Neuron (in vitro differentiated cells): ENCODE results near the gene SYNE2.
A peak's percentile ranks its signal among the peaks of the same experiment; 100 is the strongest.

Experiments used
- H2AFZ ChIP-seq: one replicate; pipeline ENCODE4 v1.6.1; 2013; ENCODE audit warnings: low read depth, mild to moderate bottlenecking, inconsistent platforms, low read length, moderate library complexity
- H3K27me3 ChIP-seq: one replicate; pipeline ENCODE4 v1.6.1; 2013; ENCODE audit warnings: low read length; ENCODE audit not compliant: insufficient read depth
- H3K36me3 ChIP-seq: one replicate; pipeline ENCODE4 v1.6.1; 2013; ENCODE audit warnings: low read length; ENCODE audit not compliant: insufficient read depth
- H3K4me1 ChIP-seq: one replicate; pipeline ENCODE4 v1.6.1; 2013; ENCODE audit warnings: low read length; ENCODE audit not compliant: insufficient read depth
- H3K4me3 ChIP-seq: 2 replicates; pipeline ENCODE4 v1.5.1; 2013; ENCODE audit warnings: mild to moderate bottlenecking, low read length, moderate library complexity
- H3K9me3 ChIP-seq: one replicate; pipeline ENCODE4 v1.6.1; 2013; ENCODE audit warnings: low read length

SYNE2 gene

DNA sequence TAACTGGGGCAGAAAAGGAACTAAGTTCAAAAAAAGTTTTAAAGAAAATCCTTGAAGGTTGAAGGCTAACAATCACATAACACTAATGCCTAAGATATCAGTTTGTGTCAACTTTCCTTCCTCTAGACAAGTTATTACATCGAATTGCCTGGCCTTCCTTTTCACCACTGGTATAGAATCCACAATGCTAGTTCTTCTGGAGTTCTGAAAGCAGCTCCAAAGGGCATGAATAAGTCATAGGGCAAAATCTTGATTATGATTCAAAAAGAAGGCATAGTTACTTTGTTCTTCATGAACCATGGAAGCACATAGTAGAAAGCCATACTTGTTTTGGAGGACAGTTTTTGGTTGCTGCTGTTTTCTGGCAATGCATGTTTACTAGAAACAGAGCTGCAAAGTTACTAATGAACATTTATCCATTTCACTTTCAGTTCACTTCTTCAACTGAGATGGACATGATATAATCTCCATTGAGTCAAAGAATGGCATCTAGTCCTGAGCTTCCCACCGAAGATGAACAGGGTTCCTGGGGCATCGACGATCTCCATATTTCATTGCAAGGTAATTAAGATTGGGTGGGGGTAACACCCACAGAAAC is 56.0 kb downstream of the SYNE2 start:
- Histone ChIP-seq H3K4me3 (no peak overlapping the region), H2AFZ (no peak overlapping the region), H3K9me3 (no peaks in the 10 kb centered on the region), H3K4me1 (peaks cover 31% of the 10 kb centered on the region), H3K36me3 (peaks cover 2% of the 10 kb centered on the region), H3K27me3 (no peaks in the 10 kb centered on the region)

DNA sequence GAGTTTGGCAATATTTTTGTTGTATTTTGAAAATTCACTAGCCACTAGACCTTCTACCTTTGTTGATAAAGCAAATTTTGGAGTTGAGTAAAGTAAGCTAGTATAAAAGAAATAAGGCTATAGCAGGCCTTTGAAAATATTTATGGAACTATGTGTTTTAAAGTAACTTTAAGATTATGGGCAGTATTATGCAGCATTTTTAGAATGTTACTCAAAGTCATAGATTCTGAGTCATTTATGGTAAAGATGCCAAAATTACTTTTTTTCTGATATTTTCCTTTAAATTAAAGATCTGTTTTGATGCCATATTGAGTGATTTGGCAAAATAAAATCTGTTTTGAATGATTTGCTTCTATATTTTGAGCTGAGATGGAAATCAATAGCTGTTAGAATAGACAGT is 57.2 kb downstream of the SYNE2 start:
- Histone ChIP-seq H3K36me3 (peaks cover 2% of the 10 kb centered on the region), H3K9me3 (no peaks in the 10 kb centered on the region), H3K27me3 (no peaks in the 10 kb centered on the region), H2AFZ (no peak overlapping the region), H3K4me1 (peaks cover 31% of the 10 kb centered on the region), H3K4me3 (no peak overlapping the region)

DNA sequence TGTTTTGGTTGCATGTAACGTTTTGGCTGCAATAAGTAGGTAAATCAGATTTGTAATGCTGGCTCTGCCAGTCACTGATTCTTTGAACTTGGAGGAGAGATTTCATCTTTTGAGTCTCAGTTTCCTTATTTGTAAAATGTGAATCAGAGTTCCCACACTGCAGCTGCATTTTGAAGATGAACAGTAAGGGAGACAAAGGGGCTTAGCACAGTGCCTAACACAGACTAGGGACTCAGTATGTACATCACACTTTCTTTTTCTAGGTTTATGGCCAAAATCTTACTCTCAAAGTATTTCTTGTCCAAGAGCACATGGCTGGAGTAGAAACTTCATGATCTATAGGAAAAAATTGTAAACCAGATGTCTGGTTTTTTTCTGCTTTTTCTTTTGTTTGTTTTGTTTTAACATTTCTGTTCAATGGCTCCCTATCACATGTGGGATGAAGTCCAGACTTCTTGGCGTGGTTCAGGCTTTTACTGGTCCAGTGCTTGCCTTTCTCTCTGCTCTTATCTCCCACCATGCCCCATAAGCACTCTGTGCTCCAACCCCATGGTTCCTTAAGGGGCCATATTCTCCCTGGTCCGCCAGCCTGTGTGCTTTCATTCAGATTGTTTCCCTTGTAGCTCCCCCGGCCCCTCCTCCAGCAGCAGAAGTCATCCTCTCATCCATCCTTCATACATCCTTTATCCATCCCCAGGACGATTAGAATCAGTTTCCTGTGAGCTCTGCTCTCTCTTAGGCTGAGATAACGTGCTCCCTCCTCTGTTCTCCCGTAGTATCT is 58.0 kb downstream of the SYNE2 start:
- no peaks in the 10 kb centered on the region for H3K27me3 ChIP-seq
- H2AFZ ChIP-seq, result peak overlapping the region; percentile 57
- no peak overlapping the region for H3K4me3 ChIP-seq
- peaks cover 31% of the 10 kb centered on the region for H3K4me1 ChIP-seq
- H3K9me3 ChIP-seq, result no peaks in the 10 kb centered on the region
- peaks cover 2% of the 10 kb centered on the region for H3K36me3 ChIP-seq

DNA sequence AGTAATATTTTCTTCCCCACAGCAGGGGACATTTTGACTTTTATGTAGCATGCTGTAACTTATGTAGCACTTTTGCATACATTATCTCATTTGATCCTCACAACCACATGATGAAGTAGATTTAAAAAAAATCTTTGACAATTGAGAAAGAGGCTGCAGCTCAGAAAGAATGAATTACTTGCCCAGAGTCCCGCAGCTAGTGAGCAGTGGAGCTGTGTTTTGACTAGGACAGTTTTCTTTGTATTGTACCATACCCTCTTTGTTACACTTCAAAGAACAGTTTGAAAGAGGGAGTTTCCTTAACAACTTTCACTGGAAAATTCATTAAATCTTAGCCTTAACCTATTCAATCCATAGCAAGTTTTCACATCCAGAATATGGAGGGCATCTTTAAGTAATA is 58.6 kb downstream of the SYNE2 start:
- no peaks in the 10 kb centered on the region for H3K9me3 ChIP-seq
- no peak overlapping the region for H3K4me3 ChIP-seq
- peaks cover 2% of the 10 kb centered on the region for H3K36me3 ChIP-seq
- H3K4me1 ChIP-seq, result peaks cover 31% of the 10 kb centered on the region
- peak overlapping the region; percentile 57 for H2AFZ ChIP-seq
- H3K27me3 ChIP-seq, result no peaks in the 10 kb centered on the region

DNA sequence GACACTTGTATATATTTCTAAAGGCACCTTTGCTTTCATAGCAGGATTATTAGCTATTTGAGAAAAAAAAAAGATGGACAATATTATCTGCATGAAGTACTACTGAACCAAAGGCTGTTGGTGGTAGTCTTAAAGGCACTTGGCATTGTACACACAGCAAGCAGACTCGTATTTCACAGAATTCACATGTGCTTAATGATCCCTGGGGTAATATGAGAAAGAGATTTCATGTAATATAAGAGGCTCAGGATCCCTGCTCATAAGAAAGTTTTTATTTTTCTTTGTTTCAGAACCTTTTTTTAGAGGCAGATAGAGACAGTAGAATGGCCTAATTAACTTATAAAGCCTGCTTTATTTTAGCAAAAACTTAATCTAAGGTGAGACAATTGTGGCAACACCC is 59.5 kb downstream of the SYNE2 start:
- no peak overlapping the region for H2AFZ ChIP-seq
- peaks cover 2% of the 10 kb centered on the region for H3K36me3 ChIP-seq
- H3K4me1 ChIP-seq, result peaks cover 31% of the 10 kb centered on the region
- no peak overlapping the region for H3K4me3 ChIP-seq
- H3K9me3 ChIP-seq, result no peaks in the 10 kb centered on the region
- no peaks in the 10 kb centered on the region for H3K27me3 ChIP-seq

DNA sequence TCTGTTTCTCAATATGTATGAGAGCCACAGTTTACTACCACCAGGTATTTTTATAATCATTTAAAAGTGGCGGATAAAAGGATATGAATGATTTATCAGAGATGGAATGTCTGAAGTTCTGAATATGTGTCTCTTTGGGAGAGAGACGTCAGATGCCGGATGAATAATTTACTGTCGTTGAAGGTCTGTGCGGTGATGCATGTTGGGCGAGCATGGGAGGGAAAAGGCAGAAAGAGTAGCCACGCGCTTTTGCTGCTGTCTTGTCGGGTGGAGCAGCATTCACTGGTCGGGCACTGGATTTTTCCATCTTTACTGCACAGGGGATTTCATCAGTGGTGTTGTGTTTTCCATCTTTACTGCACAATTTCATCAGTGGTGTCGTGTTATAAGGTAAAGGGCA is 65.6 kb downstream of the SYNE2 start:
- Histone ChIP-seq H3K4me1 (no peaks in the 10 kb centered on the region), H2AFZ (no peak overlapping the region), H3K4me3 (no peak overlapping the region), H3K36me3 (peaks cover 7% of the 10 kb centered on the region), H3K27me3 (no peaks in the 10 kb centered on the region), H3K9me3 (no peaks in the 10 kb centered on the region)

DNA sequence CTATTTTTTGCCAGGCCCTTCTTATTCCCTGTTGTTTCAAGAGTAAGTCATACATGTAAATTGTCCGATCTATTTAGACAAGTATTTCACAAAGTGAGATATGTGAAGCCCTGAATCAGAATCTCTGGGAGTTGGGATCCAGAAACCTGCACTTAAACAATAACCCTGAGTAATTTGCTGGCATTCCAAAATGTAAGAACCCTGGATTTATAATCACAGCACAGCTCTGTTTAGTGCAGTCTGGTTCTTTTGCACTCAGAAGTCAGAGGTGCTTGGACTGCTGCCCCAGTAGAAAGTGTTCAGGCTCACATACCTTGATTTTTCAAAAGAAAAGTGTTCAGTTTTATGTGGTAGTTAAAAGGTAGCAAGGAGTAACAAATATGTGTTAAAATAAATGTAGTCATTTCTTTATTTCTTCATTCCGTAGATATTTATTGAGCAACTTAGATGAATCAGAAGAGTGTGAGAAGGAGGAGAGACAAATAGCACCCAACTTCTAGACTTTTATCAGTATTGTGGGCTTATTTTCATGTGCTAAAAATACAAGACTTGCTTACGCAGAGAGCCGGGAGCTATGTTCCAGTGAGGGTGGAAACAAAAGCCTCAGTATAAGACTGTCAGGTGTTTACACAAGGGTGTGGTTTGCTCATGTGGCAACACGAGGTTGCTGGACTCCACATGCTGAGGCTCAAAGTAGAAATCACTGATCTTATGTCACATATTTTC is 70.1 kb downstream of the SYNE2 start:
- no peaks in the 10 kb centered on the region for H3K27me3 ChIP-seq
- peaks cover 2% of the 10 kb centered on the region for H3K9me3 ChIP-seq

DNA sequence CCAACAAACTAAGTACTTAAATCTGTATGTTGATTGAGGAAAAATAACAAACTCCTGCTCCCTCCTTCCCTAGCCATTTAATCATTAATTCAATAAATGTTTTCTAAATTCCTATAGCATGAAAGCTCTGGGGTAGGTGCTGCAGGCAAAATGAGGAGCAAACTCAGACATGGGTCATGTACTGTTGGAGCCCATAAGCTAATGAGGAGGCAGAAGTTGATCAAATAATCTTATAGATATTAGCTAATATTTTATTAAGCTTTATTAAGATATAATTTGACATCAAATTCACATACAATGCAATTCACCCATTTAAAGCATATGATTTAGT is 70.6 kb downstream of the SYNE2 start:
- H3K36me3 ChIP-seq, result peaks cover 13% of the 10 kb centered on the region
- H3K4me3 ChIP-seq, result no peak overlapping the region
- H3K4me1 ChIP-seq, result no peaks in the 10 kb centered on the region
- H2AFZ ChIP-seq, result no peak overlapping the region
- no peaks in the 10 kb centered on the region for H3K27me3 ChIP-seq
- H3K9me3 ChIP-seq, result peaks cover 2% of the 10 kb centered on the region

More for the DNA sequence above, 70.1 kb downstream of the SYNE2 start:
- H3K4me3 ChIP-seq, result no peak overlapping the region
- no peaks in the 10 kb centered on the region for H3K4me1 ChIP-seq
- no peak overlapping the region for H2AFZ ChIP-seq
- H3K36me3 ChIP-seq, result peaks cover 13% of the 10 kb centered on the region

DNA sequence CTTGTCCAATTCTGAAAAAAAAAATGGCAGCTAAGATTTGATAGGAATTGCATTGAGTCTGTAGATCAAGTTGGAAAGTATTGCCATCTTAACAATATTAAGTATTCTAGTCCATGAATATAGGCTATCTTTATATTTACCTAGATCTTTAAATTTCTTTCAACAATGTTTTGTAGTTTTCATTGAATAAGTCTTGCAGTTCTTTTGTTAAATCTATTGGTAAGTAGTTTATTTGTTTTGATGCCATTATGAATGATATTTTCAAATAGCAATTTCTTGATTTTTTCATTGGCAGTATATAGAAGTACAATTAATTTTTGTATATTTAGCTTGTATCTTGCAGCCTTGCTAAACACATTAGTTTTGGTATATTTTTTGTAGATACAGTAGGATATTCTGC is 71.6 kb downstream of the SYNE2 start:
- no peaks in the 10 kb centered on the region for H3K4me1 ChIP-seq

DNA sequence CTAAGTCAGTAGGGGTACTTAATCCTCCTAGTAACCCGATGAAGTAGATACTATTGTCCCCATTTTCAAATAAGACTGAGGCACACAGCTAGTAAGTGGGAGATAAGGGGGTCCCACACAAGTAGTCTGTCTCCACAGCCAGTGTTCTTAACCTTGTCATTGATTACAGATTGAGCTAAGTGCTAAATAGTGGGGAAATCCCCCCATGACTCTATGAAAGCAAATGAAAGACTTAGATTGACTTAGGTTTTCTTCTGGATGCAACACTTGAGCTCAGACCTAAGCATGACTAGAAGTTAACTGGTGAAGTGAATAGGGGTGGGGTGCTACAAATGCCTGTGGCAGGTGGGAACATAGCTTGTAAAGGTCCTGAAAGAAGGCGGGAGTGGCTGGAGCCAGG is 73.8 kb downstream of the SYNE2 start:
- H2AFZ ChIP-seq, result no peak overlapping the region
- H3K9me3 ChIP-seq, result peaks cover 2% of the 10 kb centered on the region
- H3K36me3 ChIP-seq, result peaks cover 8% of the 10 kb centered on the region
- H3K27me3 ChIP-seq, result no peaks in the 10 kb centered on the region
- no peak overlapping the region for H3K4me3 ChIP-seq
- no peaks in the 10 kb centered on the region for H3K4me1 ChIP-seq

More for the DNA sequence above, 71.6 kb downstream of the SYNE2 start:
- H3K36me3 ChIP-seq, result peaks cover 12% of the 10 kb centered on the region
- peaks cover 2% of the 10 kb centered on the region for H3K9me3 ChIP-seq
- H3K27me3 ChIP-seq, result no peaks in the 10 kb centered on the region
- no peak overlapping the region for H2AFZ ChIP-seq
- H3K4me3 ChIP-seq, result no peak overlapping the region

DNA sequence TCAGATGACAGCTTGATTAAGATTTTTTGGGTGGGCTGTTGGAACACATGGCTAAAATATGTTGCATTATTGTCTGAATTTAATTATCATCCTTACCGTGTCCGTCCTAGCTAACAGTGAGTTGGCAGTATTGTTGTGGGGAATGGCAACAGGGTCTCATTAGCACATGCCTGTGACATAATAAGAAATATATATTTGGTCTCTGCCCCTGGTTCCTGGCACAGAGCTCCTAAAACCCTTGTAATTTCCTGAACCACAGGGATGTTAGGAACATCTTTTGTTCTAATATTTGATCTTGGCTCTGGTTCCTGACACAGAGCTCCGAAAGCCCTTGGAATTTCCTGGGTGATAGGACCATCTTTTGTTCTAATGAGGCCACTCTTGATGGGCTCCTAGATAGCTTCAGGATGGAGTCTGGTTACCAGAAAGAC is 76.0 kb downstream of the SYNE2 start:
- no peak overlapping the region for H2AFZ ChIP-seq
- H3K36me3 ChIP-seq, result peaks cover 6% of the 10 kb centered on the region
- H3K9me3 ChIP-seq, result peaks cover 2% of the 10 kb centered on the region
- no peaks in the 10 kb centered on the region for H3K27me3 ChIP-seq
- peaks cover 9% of the 10 kb centered on the region for H3K4me1 ChIP-seq
- no peak overlapping the region for H3K4me3 ChIP-seq

DNA sequence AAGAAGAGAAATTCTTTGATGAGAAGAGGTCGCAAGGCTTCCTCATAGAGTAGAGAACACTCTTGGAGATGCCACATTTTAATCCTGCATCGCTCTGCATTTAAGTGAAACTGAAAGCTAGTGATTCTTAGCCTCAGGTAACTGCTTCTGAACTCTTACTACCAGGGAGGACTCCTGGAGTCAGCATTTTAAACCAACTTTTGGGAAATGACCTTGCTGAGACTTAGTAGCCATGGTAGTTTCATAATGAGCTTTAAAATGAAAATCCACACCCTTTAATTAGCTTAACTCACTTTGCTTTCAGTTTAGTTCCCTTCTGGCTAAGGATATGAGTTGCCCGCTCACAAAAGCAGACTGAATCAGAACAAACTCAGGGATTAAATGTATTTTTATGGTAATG is 80.3 kb downstream of the SYNE2 start:
- H3K27me3 ChIP-seq, result no peaks in the 10 kb centered on the region
- no peaks in the 10 kb centered on the region for H3K9me3 ChIP-seq
- H2AFZ ChIP-seq, result no peak overlapping the region
- H3K4me1 ChIP-seq, result peaks cover 16% of the 10 kb centered on the region
- no peaks in the 10 kb centered on the region for H3K36me3 ChIP-seq
- no peak overlapping the region for H3K4me3 ChIP-seq

DNA sequence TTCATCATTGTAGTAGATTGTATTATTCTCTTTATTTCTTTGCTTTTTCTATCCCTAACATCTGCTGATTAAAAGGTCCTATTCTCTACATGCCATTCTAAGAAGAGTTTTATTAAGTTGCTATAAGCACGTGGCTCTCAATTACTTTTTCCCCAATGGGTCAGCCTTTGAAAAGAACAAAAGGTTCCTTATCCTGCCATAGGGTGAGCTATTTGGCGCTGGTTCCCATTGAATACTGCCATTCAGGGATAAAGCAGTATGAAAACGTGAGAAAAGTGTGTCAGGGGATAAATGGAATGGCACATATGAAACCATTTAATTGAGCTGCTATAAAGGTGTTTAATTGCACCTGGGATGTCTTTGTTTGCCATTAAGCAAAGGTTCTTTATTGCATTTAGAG is 80.9 kb downstream of the SYNE2 start:
- H3K9me3 ChIP-seq, result no peaks in the 10 kb centered on the region
- H3K36me3 ChIP-seq, result no peaks in the 10 kb centered on the region
- H3K4me1 ChIP-seq, result peaks cover 16% of the 10 kb centered on the region
- H3K4me3 ChIP-seq, result no peak overlapping the region
- no peak overlapping the region for H2AFZ ChIP-seq
- H3K27me3 ChIP-seq, result no peaks in the 10 kb centered on the region
